Hematopoietic multipotent progenitor cell (in vitro differentiated cells): ENCODE results near the gene ATP13A2. TPM values are rescaled to one million over a fixed set of nuclear protein-coding genes. Genes with fewer than 3 reads are reported as not detected.

ENCODE experiments used
- DNase-seq, 3 donors: peaks; one replicate each; pipeline ENCODE4 v3.0.0-alpha.2; 2011 to 2015; ENCODE audit warnings: low read depth in 2 of 3, low spot score in 2 of 3
- total RNA-seq: library from RNA; depleted of rRNA; stranded (reverse); fragments of >200 nt; gene quantifications from one replicate; pipeline ENCODE4 v1.2.3, GENCODE V29; 2012

ATP13A2 gene
- total RNA-seq, 1 donor, result 63.3 TPM

- no peak for DNase-seq
Observed at GRCh38 chr1:17004466-17005364, 7.0 kb downstream of the ATP13A2 start.

GRCh38 chr1:17002524-17002902 is 9.2 kb downstream of the ATP13A2 start:
- no peak for DNase-seq

- no peak for DNase-seq
Observed at GRCh38 chr1:17001760-17002523, 9.8 kb downstream of the ATP13A2 start.

GRCh38 chr1:16999863-17000262 is 11.9 kb downstream of the ATP13A2 start:
- no peak for DNase-seq

- DNase-seq, result no peak
Observed at GRCh38 chr1:16998589-16998988, 13.1 kb downstream of the ATP13A2 start.

GRCh38 chr1:16996845-16997244 is 14.9 kb downstream of the ATP13A2 start:
- no peak for DNase-seq

- no peak for DNase-seq
Observed at GRCh38 chr1:16993521-16994038, 18.1 kb downstream of the ATP13A2 start.

- DNase-seq, result no peak
Observed at GRCh38 chr1:16992675-16993074, 19.1 kb downstream of the ATP13A2 start.

GRCh38 chr1:16992102-16992501 is 19.6 kb downstream of the ATP13A2 start:
- DNase-seq, result no peak

GRCh38 chr1:16991571-16991970 is 20.2 kb downstream of the ATP13A2 start:
- no peak for DNase-seq

- DNase-seq, result no peak
Observed at GRCh38 chr1:16989676-16990391, 21.9 kb downstream of the ATP13A2 start.

- no peak for DNase-seq
Observed at GRCh38 chr1:16988210-16988609, 23.5 kb downstream of the ATP13A2 start.

- DNase-seq, result no peak
Observed at GRCh38 chr1:16986962-16987361, 24.8 kb downstream of the ATP13A2 start.

GRCh38 chr1:16986560-16986959 is 25.2 kb downstream of the ATP13A2 start:
- DNase-seq, result no peak

- DNase-seq, result no peak
Observed at GRCh38 chr1:16986113-16986512, 25.6 kb downstream of the ATP13A2 start.

- peak in 1 of 3 donors; percentile 46 for DNase-seq
Observed at GRCh38 chr1:16984717-16985116, 27.0 kb downstream of the ATP13A2 start.

- no peak for DNase-seq
Observed at GRCh38 chr1:16983649-16984048, 28.1 kb downstream of the ATP13A2 start.

- no peak for DNase-seq
Observed at GRCh38 chr1:16982902-16983301, 28.8 kb downstream of the ATP13A2 start.

GRCh38 chr1:16981269-16981849 is 30.4 kb downstream of the ATP13A2 start:
- DNase-seq, result no peak

GRCh38 chr1:16980473-16981268 is 31.1 kb downstream of the ATP13A2 start, which contains the start of gene MFAP2:
TSS of gene MFAP2 (minus strand) at chr1:16980620. CDS start at chr1:16978273, 2,347 bp downstream.
- DNase-seq, result peak in 1 of 3 donors; percentile 20
